ENCODE results near the gene PPIP5K2. TPM values are rescaled to one million over a fixed set of nuclear protein-coding genes. Genes with fewer than 3 reads are reported as not detected.
"Not testable (repeated sequence)": the region's sequence is repeated elsewhere in the genome, so short reads cannot be mapped to it uniquely, and the experiment has no call there.

The PPIP5K2 gene
- total RNA-seq, 4 donors from 2014 or later: 30.1 to 36.9 (median 33.7) TPM

GRCh38 chr5:103135461-103135860, 15.4 kb downstream of the PPIP5K2 start:
- TF ChIP-seq CTCF (IDR thresholded peaks at IDR 0.05): no peak
- no peak for DNase-seq (ENCODE audit: low spot score)
- ATAC-seq (ENCODE audit: low FRiP score): no peak

- no peak for TF ChIP-seq CTCF (IDR thresholded peaks at IDR 0.05)
- no peak for DNase-seq (ENCODE audit: low spot score)
- no peak for ATAC-seq (ENCODE audit: low FRiP score)
Observed at GRCh38 chr5:103138202-103138690, 18.1 kb downstream of the PPIP5K2 start.

- peak in 1 of 3 donors; percentile 72 for TF ChIP-seq CTCF (IDR thresholded peaks at IDR 0.05)
- ATAC-seq (ENCODE audit: low FRiP score): peak; percentile 85
Observed at GRCh38 chr5:103139264-103139865, 19.3 kb downstream of the PPIP5K2 start.

GRCh38 chr5:103142132-103142531, 22.0 kb downstream of the PPIP5K2 start:
- not testable (repeated sequence) for DNase-seq (ENCODE audit: low spot score)

More at GRCh38 chr5:103139264-103139865, 19.3 kb downstream of the PPIP5K2 start:
- peak; percentile 66 for DNase-seq (ENCODE audit: low spot score)

GRCh38 chr5:103145196-103145595, 25.1 kb downstream of the PPIP5K2 start:
- no peak for DNase-seq (ENCODE audit: low spot score)
- TF ChIP-seq CTCF (IDR thresholded peaks at IDR 0.05): no peak
- no peak for ATAC-seq (ENCODE audit: low FRiP score)

More at GRCh38 chr5:103142132-103142531, 22.0 kb downstream of the PPIP5K2 start:
- not testable (repeated sequence) for ATAC-seq (ENCODE audit: low FRiP score)

GRCh38 chr5:103148213-103148612, 28.1 kb downstream of the PPIP5K2 start:
- no peak for TF ChIP-seq CTCF (IDR thresholded peaks at IDR 0.05)
- DNase-seq (ENCODE audit: low spot score) (no peak), ATAC-seq (ENCODE audit: low FRiP score) (no peak)

GRCh38 chr5:103151156-103151555, 31.1 kb downstream of the PPIP5K2 start:
- DNase-seq (ENCODE audit: low spot score): no peak
- ATAC-seq (ENCODE audit: low FRiP score): no peak
- TF ChIP-seq CTCF (IDR thresholded peaks at IDR 0.05): no peak

Measured in omental fat pad (tissue), 4 donors.